ENCODE measurements around the gene ARHGAP42. TPM values are rescaled to one million over a fixed set of nuclear protein-coding genes. Genes with fewer than 3 reads are reported as not detected.

The ARHGAP42 gene
- total and polyA plus RNA-seq, 2 of the 13 experiments (the other 11 are each of a cell fraction or from before 2014, with no cell fraction given) = 2.5 to 4.3 TPM

- TF ChIP-seq XBP1 (CRISPR knock-in tag; IDR thresholded peaks at IDR 0.05) = no peak
- TF ChIP-seq SALL1 (CRISPR knock-in tag; IDR thresholded peaks at IDR 0.05) = no peak
- no peak for TF ChIP-seq ZNF747 (CRISPR knock-in tag; IDR thresholded peaks at IDR 0.05; ENCODE audit: borderline replicate concordance)
- no peak for TF ChIP-seq ZNF879 (CRISPR knock-in tag; IDR thresholded peaks at IDR 0.05)
- no peak for TF ChIP-seq ZNF354B (CRISPR knock-in tag; IDR thresholded peaks at IDR 0.05)
- no peak for TF ChIP-seq THYN1 (CRISPR knock-in tag; IDR thresholded peaks at IDR 0.05; ENCODE audit: borderline replicate concordance, low read depth)
- no peak for TF ChIP-seq CBX5 (CRISPR knock-in tag; IDR thresholded peaks at IDR 0.05; ENCODE audit: borderline replicate concordance)
- no peak for TF ChIP-seq HNF1A (IDR thresholded peaks at IDR 0.05; ENCODE audit: low read depth)
- TF ChIP-seq HNF1A (CRISPR knock-in tag; IDR thresholded peaks at IDR 0.05; ENCODE audit: borderline replicate concordance) = no peak
- no peak for TF ChIP-seq TRIM22 (IDR thresholded peaks at IDR 0.05)
- TF ChIP-seq CREM (IDR thresholded peaks at IDR 0.05) = no peak
- TF ChIP-seq CREM (CRISPR knock-in tag; IDR thresholded peaks at IDR 0.05) = no peak
- TF ChIP-seq CREBL2 (CRISPR knock-in tag; IDR thresholded peaks at IDR 0.05; ENCODE audit: borderline replicate concordance) = no peak
- no peak for TF ChIP-seq ZNF773 (CRISPR knock-in tag; IDR thresholded peaks at IDR 0.05; ENCODE audit: borderline replicate concordance)
Measured at GRCh38 chr11:100812517-100812916, 125.4 kb downstream of the ARHGAP42 start (continued).

Data from HepG2 (cell line).